ENCODE measurements around the gene C11orf71. TPM values are rescaled to one million over a fixed set of nuclear protein-coding genes. Genes with fewer than 3 reads are reported as not detected.
A peak's percentile ranks its signal among the peaks of the same experiment; 100 is the strongest.

C11orf71 gene
- total RNA-seq, 3 donors from 2014 or later = 7.9 to 13.2 (median 10.2) TPM

GRCh38 chr11:114426280-114426679, 26.0 kb upstream of the C11orf71 start:
- intact Hi-C loops (cut with DNase I; ENCODE audit: low total_unique reads) = no loop called here
- TF ChIP-seq POLR2A (IDR thresholded peaks at IDR 0.05) = no peak
- TF ChIP-seq, protein P1, sequence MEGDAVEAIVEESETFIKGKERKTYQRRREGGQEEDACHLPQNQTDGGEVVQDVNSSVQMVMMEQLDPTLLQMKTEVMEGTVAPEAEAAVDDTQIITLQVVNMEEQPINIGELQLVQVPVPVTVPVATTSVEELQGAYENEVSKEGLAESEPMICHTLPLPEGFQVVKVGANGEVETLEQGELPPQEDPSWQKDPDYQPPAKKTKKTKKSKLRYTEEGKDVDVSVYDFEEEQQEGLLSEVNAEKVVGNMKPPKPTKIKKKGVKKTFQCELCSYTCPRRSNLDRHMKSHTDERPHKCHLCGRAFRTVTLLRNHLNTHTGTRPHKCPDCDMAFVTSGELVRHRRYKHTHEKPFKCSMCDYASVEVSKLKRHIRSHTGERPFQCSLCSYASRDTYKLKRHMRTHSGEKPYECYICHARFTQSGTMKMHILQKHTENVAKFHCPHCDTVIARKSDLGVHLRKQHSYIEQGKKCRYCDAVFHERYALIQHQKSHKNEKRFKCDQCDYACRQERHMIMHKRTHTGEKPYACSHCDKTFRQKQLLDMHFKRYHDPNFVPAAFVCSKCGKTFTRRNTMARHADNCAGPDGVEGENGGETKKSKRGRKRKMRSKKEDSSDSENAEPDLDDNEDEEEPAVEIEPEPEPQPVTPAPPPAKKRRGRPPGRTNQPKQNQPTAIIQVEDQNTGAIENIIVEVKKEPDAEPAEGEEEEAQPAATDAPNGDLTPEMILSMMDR (IDR thresholded peaks at IDR 0.05) = no peak
- TF ChIP-seq POLR2AphosphoS5 (IDR thresholded peaks at IDR 0.05) = no peak

GRCh38 chr11:114416441-114416961, 16.2 kb upstream of the C11orf71 start:
- TF ChIP-seq, protein P1 (IDR thresholded peaks at IDR 0.05) = no peak
- TF ChIP-seq POLR2A (IDR thresholded peaks at IDR 0.05) (no peak), POLR2AphosphoS5 (IDR thresholded peaks at IDR 0.05) (no peak)
- Histone ChIP-seq H3K4me3 (no peak overlapping the region), H3K36me3 (no peaks in the 10 kb centered on the region), H3K4me1 (no peaks in the 10 kb centered on the region), H3K27ac (no peak overlapping the region), H3K9me3 (no peaks in the 10 kb centered on the region), H3K27me3 (no peaks in the 10 kb centered on the region)
- intact Hi-C loops (cut with DNase I; ENCODE audit: low total_unique reads) = no loop called here
- no peak for DNase-seq (ENCODE audit: low spot score in 2 of 2)

More at GRCh38 chr11:114426280-114426679, 26.0 kb upstream of the C11orf71 start:
- H3K27me3 ChIP-seq = no peaks in the 10 kb centered on the region
- no peak overlapping the region for H3K27ac ChIP-seq
- no peaks in the 10 kb centered on the region for H3K4me1 ChIP-seq
- DNase-seq (ENCODE audit: low spot score in 2 of 2) = no peak
- no peaks in the 10 kb centered on the region for H3K9me3 ChIP-seq
- H3K36me3 ChIP-seq = no peaks in the 10 kb centered on the region
- H3K4me3 ChIP-seq = no peak overlapping the region

DNA sequence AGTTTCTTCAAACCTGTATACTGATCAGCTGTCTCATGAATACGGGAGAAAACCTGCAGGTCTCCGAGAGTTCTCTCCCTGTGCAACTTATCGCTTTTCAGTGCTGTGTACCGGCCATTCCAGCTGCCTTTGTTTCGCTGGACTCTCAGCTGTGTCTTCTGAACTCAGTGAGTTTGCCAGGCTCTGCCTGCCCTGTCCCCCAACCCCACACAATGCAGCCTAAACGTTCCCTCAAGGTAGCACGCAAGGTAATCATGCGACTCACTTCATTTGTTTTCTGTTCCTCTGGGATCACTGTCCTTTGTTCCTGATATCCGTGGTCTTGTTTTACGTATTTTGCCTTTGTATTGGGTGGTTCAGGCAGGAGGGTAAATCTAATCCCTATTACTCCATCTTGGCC, 13.6 kb upstream of the C11orf71 start:
- H3K4me3 ChIP-seq = no peak overlapping the region
- H3K9me3 ChIP-seq = no peaks in the 10 kb centered on the region
- no peaks in the 10 kb centered on the region for H3K27me3 ChIP-seq
- no peak for TF ChIP-seq POLR2AphosphoS5 (IDR thresholded peaks at IDR 0.05)
- no peak for TF ChIP-seq POLR2A (IDR thresholded peaks at IDR 0.05)
- H3K27ac ChIP-seq = no peak overlapping the region
- no peak for DNase-seq (ENCODE audit: low spot score in 2 of 2)
- intact Hi-C loops (cut with DNase I; ENCODE audit: low total_unique reads) = no loop called here
- no peaks in the 10 kb centered on the region for H3K4me1 ChIP-seq
- no peaks in the 10 kb centered on the region for H3K36me3 ChIP-seq

DNA sequence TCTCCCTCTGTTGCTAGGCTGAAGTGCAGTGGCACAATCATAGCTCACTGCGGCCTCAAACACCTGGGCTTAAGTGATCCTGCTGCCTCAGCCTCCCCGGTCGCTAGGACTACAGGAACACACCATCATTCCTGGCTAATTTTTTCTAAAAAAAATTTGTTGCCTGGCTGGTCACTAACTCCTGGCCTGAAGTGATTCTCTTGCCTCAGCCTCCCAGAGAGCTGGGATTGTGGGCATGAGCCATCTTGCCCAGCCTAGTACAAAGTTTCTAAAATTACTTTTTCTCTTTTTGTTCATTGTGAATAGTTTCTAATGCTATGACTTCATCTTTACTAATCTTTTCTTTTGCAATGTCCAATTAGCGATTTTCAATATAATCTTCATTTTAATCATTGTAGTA, 12.6 kb upstream of the C11orf71 start:
- Histone ChIP-seq H3K4me1 (no peaks in the 10 kb centered on the region), H3K27ac (no peak overlapping the region), H3K36me3 (no peaks in the 10 kb centered on the region), H3K4me3 (no peak overlapping the region), H3K9me3 (no peaks in the 10 kb centered on the region), H3K27me3 (no peaks in the 10 kb centered on the region)
- TF ChIP-seq POLR2AphosphoS5 (IDR thresholded peaks at IDR 0.05) = no peak
- TF ChIP-seq, protein P1 (IDR thresholded peaks at IDR 0.05) = no peak
- no peak for TF ChIP-seq POLR2A (IDR thresholded peaks at IDR 0.05)
- intact Hi-C loops (cut with DNase I; ENCODE audit: low total_unique reads) = no loop called here
- DNase-seq (ENCODE audit: low spot score in 2 of 2) = no peak

- DNase-seq (ENCODE audit: low spot score in 2 of 2) = no peak
- TF ChIP-seq POLR2A (IDR thresholded peaks at IDR 0.05) (no peak), POLR2AphosphoS5 (IDR thresholded peaks at IDR 0.05) (no peak)
- TF ChIP-seq, protein P1 (IDR thresholded peaks at IDR 0.05) = no peak
- H3K27me3 ChIP-seq = no peaks in the 10 kb centered on the region
- intact Hi-C loops (cut with DNase I; ENCODE audit: low total_unique reads) = no loop called here
- no peaks in the 10 kb centered on the region for H3K4me1 ChIP-seq
- H3K36me3 ChIP-seq = peaks cover 3% of the 10 kb centered on the region
- peak overlapping the region; percentile 98 to 99 for H3K27ac ChIP-seq
- H3K4me3 ChIP-seq = peak overlapping the region; percentile 56 to 71 (median 70)
- no peaks in the 10 kb centered on the region for H3K9me3 ChIP-seq
These were observed 1.0 kb upstream of the C11orf71 start for GRCh38 chr11:114401311-114401710.

GRCh38 chr11:114400915-114401223, 558 bp upstream of the C11orf71 start:
- no peak for DNase-seq (ENCODE audit: low spot score in 2 of 2)
- Histone ChIP-seq H3K9me3 (no peaks in the 10 kb centered on the region), H3K27me3 (no peaks in the 10 kb centered on the region), H3K4me3 (peak overlapping the region; percentile 56 to 71 (median 70)), H3K27ac (peak overlapping the region; percentile 98 to 99), H3K36me3 (no peaks in the 10 kb centered on the region), H3K4me1 (no peaks in the 10 kb centered on the region)
- TF ChIP-seq POLR2A (IDR thresholded peaks at IDR 0.05) (no peak), POLR2AphosphoS5 (IDR thresholded peaks at IDR 0.05) (peak in 1 of 3 donors; percentile 8)
- TF ChIP-seq, protein P1 (IDR thresholded peaks at IDR 0.05) = peak in 1 of 3 donors; percentile 11
- intact Hi-C loops (cut with DNase I; ENCODE audit: low total_unique reads) = no loop called here
